SHP77 treated with DMSO at 0.1 percent for 48 hours (cell line): Measurements from ENCODE around the gene MYCN.

Experiments used
- DNase-seq: peaks from one replicate; lab custom pipeline; 2025; lab: John Stamatoyannopoulos, UW

MYCN gene

DNA sequence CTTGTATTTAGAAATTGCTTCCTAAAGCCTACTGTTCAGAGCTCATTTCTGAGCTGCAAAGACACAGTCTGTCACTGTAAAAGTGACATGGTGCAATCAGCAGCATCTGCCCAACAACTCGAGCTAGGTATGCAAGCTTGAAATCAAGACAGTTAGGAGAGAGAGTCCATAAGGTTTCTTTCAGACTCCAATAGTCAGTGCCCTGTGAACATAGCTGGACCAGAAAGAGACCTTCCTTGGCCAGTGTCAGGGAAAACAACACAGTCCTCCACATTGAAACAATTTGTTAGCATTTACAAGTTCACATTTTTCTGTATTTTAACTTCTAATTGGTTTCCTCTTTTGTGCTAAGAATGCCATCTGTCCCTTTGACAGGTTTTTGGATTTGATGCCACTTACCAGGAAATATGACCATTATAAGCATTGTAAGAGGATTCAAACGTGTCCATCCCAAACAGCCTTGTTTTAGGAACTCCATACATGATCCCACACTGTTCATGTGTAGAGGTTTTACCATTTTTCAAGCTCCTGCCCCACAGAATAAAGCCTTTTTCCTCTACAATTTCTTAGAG is 8.9 kb upstream of the MYCN start:
- DNase-seq, result no peak

DNA sequence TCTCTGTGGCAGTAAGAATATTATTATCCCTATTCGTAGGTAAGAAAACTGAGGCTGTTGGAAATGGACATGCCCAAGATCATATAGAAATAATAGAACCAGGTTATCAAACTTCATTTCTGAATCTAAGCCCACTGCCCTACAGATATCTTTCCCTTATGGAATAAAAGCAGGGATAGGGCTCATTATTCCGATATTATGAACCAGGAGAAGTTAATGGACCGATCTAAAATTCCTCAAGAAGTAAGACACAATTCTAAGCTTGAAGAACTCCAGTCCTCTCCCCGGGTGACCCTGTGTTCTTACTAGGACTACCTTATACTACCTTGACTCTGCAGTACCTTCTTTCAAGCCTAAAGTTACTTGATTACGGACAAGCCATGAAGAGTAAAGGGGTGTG is 8.4 kb upstream of the MYCN start:
- DNase-seq, result no peak

DNA sequence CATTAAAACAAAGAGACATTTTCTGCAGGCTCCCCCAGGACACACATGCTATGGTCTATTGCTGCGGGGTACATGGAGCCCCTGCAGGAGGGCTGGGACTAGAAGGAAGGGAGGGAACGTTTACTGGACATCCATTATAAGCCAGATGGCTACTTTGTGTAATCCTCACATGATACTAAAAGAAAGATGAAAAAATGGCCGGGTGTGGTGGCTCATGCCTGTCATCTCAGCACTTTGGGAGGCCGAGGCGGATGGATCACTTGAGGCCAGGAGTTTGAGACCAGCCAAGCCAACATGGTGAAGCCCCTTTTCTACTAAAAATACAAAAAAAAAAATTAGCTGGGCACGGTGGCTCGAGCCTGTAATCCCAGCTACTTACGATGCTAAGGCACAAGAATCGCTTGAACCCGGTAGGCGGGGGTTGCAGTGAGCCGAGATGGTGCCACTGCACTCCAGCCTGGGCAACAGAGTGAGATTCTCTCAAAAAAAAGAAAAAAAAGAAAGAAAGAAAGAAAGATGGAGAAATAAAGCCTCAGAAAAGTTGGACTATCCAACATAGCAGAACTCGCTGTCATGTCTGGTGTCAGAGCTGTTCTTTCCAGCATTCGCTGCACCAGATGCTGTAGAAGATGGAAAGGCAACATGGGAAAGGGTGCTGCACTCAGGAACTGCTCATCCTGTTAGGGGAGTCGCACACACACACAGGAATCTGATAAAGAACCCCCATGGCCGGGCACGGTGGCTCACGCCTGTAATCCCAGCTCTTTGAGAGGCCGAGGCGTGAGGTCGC is 7.8 kb upstream of the MYCN start:
- no peak for DNase-seq

DNA sequence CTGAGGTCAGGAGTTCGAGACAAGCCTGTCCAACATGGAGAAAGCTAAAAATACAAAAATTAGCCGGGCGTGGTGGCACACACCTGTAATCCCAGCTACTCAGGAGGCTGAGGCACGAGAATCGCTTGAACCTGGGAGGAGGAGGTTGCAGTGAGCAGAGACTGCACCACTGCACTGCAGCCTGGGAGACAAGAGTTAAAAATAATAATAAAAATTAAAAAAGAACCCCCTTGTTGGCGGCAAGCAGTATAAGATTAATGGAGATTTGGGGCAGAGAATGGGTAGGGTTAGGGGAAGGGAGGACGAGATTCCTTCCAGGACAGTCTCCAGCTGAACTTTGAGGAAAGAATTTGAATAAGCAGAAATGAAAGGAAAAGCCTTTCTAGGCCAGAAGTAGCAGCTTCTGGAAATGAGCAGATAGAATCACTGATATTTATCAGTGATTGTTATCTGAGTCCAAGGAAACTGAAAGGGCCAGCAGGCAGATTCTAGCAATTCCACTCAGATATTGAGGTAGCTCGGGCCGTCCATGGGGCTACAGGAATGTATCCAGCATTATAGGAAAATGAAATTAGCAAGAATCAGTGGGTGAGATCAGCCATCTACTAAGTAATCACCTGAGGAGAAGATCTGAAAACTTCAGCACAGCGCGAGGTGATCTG is 7.0 kb upstream of the MYCN start:
- DNase-seq, result no peak

DNA sequence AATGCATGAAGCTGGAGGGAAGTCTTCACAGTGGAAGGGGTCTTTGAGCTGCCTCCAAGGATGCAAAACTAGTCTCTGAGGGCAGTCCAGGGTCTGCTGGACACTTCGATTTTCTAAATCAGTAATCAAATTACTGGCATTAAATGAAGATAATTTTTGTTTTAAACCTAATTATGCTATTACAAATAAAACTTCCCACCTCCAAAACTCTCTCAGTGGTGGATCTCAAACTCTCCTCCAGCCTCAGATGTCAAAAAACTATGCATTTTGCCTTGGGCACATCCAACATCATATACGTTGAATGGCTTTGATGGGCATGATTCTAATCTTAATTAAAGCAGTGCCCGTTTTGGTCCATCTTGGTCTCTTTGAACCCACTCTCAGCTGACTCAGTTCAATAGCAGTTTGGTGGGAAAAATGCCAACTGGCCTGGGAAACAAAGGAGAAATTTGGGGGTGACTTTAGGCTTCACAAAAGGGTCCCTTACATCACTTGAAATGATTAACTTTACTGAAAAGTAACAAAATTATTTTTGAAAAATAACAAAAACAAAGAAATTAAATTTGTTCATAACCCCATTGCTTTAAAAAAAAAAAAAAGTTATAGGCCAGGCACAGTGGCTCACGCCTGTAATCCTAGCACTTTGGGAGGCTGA is 5.9 kb upstream of the MYCN start:
- no peak for DNase-seq

DNA sequence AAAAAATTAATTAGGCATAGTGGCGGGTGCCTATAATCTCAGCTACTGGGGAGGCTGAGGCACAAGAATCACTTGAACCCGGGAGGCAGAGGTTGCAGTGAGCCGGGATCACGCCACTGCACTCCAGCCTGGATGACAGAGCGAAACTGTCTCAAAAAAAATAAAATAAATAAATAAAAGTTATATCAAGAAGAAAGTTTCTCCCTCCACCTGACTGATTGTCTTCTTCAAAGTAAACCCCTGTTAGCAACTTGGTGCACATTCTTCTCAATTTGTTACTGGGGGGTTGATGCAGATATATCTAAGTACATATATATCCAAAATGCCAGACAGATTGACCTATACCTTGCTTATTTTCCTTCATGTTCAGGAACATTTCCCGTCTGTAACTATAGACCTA is 5.2 kb upstream of the MYCN start:
- DNase-seq, result no peak

DNA sequence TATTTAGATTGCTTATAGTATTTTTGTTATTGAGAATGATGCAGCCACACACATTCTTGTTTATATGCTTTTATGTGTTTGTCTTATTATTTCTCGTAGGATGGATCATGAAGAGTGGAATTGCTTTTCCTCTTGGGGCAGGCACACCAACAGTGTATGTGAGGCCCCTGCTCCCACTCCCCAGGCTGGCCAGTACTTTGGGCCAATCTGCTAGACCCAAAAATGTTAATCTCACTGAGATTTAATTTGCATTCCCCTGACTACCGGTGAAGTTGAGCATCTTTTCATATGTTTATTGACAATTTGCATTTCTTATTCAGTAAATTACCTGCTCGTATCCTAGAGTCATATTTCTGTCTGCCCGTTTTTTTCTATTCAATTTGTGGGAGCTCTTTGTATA is 4.7 kb upstream of the MYCN start:
- DNase-seq, result no peak

DNA sequence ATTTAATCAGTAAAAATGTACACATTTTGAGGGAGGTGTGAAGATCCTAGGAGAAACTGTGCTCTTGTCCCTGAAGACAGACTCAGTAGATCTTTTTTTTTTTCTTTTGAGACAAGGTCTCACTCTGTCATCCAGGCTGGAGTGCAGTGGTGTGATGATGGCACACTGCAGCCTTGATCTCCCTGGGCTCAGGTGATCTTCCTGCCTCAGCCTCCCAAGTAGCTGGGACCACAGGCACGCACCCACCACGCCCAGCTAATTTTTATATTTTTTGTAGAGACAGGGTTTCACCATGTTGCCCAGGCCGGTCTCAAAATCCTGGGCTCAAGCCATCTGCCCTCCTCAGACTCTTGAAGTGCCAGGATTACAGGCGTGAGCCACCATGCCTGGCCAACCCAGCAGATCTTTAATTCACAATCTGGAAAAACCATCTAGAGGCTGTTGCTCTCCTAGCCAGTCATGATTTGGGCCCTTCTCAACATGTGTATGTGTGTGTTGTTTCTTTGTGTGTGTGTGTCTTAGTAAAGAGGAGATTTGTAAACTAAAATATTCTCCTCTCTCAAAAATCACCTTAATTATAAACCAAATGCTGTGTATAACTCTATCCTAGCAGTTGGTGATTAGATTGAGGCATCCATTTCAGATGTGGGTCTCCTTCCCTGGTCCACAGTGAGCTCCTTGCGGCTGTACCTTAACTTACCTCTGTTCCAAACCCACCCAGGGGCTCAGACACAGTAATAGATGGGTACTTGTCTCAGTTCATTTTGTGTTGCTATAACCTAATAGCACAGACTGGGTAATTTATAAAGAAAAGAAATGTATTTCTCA is 3.9 kb upstream of the MYCN start:
- DNase-seq, result no peak

DNA sequence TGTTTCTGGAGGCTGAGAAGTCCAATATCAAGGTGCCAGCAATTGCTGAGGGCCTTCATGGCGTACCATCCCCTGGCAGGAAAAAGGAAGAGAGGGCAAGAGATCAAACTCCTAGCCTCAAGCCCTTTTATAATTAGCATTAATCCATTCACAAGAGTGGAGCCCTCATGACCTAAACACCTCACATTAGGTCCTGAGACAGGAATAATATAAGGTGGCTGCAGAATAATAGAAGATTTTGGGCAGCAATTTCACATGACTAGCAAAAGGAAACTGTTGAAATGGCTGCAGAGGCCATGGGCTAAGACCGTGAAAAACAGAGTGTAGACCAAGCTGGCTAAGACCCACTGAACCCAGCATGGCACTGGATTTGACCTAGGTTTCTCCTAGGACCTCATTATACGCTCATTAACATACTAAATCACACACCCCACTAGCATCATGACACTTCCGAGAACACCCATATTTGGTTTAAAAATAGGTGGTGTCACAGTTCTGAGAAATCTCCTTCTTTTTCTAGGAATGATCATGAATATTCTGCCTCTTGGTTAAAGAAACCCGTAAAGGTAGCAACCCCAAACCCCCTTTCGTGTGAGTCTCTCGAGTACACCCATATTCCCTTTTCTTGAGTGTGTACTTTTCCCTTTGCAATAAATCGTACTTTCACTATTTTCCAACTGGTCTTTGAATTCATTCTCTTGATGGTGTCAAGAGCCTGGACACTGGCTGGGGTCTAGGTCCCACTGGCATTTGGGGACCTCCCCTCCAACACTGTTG is 3.1 kb upstream of the MYCN start:
- no peak for DNase-seq

DNA sequence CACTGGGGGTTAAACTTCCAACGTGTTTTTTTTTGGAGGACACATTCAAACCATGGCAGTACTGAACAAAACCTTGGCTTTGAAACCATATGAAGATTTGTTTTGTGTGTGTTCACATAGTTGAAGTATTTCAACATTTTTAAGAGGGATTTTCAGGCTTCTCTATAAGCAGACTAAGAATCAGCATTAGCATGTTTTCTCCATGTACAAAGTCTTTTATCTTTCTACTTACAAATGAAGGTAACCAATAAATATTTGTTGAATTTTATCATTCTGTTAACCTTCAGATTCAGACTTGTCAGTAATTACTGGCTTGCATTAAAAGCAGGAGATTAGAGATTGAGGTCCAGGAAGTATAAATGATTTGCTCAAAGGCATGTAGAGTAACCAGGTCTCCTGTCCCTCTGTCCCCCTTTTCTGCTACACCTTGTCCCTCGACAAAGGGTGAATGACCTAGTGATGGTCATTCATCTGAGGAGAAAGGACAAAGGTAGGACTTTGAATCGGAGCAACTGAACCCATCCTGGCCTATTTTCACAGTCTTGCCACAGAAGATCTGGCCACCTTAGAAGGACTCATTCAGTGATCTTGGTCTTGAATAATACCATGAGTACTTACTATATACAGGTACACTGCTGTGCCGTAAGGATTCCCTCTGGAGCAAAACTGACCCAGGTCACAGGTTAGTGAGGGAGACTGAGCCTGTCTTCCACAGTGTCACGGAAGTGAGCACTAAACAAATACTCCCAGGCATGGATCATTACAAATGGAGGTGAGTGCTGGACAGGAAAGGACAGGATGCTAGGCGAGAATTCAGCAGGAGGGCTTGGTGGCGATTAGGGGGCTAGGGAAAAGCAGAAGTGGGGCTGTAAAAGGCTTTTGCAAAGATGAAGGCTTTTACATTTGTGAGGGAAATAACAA is 2.2 kb upstream of the MYCN start:
- DNase-seq, result no peak

DNA sequence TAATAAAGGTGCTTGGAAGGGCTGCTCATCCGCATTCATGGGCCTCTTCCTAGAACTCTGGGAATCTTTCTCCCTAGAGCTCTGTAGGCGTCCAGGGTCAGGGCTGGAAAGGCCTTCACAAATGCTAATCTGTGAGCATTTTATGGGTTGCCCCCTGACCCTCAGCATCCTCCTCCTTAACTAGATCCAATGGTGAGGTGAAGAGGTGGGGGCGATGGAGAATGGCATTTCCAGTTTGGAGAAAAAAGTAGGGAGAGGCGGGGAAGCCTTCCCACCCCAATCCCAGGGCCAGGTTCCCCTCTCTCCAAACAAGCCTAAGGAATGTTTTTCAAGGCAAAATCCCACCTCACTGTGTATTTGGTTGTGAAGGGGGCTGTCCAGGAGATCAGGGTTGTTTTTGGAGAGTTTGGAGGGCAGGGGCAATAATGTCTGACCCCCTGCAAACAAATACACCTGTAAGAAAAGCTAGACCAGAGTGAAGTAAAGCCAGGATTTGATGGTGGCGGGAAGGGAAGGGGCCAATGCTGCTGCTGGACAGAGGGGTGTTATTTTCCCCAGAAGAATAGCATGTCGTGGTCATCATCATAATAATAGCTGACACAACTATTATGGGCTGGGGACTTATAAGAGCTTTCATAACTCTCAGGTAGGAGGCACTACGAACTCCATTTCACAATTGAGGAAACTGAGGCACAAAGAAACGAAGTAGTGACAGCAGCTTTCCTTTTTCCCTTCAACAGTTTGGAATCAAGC is 1.4 kb upstream of the MYCN start:
- DNase-seq, result no peak

DNA sequence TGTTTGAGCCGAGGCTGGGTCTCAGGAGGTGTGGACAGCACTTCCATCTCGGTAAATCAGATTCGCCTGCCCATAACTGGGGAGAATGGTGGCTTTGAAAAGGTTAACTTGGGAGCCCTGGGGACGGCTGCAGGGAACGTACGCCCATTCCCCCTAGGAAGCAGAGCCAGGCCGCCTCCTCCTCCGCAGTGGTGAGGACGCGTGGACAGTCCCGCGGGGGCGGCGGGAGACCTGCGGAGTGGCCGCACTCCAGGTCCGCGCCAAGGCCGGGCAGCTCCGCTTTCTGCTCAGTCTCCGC is 845 bp upstream of the MYCN start:
- DNase-seq, result no peak

DNA sequence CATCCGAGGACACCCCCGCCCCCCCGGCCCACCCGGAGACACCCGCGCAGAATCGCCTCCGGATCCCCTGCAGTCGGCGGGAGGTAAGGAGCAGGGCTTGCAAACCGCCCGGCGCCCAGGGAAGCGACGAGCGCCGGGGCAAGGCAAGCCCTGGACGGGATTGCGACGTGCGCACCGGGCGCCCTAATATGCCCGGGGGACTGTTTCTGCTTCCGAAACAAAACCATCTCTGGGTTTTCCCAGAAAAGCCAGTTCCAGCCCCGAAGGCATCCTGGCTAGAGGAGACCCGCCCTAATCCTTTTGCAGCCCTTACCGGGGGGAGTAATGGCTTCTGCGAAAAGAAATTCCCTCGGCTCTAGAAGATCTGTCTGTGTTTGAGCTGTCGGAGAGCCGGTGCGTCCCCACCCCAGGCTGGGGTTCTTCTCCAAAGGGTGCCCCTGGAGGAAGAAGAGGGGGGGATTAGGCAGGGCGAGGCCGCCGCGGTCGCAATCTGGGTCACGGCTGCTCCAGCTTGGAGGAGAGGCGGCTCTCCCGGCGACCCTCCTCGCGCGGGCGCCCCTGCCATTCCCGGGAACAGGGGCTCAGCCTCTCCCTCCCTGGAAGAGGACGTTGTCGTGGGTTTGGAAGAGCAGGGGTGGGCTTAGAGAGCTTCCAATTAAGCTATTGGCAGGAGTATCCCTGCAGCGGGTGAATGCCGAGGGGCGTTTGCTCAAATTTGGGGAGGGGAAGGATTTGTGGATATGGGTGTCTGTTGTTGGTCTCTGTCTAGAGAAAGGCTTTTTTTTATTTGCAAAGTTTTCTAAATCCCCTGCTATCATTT is 521 bp downstream of the MYCN start:
- no peak for DNase-seq

DNA sequence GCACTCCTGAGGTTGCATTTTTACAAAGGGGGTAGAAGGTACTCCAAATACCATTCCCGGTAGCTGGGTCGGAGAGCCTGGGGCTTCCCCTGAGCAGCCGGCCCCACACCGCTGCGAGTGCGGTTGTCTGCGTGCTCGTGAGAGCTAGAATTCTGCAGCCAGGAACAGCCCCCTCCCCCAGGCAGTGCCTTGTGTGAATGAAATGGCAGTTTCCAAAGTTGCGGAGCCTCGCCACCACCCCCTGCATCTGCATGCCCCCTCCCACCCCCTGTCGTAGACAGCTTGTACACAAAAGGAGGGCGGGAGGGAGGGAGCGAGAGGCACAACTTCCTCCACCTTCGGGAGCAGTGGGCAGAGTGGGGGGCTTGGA is 1.1 kb downstream of the MYCN start:
- DNase-seq, result no peak

DNA sequence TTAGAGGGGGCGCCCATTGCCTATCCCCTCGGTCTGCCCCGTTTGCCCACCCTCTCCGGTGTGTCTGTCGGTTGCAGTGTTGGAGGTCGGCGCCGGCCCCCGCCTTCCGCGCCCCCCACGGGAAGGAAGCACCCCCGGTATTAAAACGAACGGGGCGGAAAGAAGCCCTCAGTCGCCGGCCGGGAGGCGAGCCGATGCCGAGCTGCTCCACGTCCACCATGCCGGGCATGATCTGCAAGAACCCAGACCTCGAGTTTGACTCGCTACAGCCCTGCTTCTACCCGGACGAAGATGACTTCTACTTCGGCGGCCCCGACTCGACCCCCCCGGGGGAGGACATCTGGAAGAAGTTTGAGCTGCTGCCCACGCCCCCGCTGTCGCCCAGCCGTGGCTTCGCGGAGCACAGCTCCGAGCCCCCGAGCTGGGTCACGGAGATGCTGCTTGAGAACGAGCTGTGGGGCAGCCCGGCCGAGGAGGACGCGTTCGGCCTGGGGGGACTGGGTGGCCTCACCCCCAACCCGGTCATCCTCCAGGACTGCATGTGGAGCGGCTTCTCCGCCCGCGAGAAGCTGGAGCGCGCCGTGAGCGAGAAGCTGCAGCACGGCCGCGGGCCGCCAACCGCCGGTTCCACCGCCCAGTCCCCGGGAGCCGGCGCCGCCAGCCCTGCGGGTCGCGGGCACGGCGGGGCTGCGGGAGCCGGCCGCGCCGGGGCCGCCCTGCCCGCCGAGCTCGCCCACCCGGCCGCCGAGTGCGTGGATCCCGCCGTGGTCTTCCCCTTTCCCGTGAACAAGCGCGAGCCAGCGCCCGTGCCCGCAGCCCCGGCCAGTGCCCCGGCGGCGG is 1.7 kb downstream of the MYCN start:
- no peak for DNase-seq

DNA sequence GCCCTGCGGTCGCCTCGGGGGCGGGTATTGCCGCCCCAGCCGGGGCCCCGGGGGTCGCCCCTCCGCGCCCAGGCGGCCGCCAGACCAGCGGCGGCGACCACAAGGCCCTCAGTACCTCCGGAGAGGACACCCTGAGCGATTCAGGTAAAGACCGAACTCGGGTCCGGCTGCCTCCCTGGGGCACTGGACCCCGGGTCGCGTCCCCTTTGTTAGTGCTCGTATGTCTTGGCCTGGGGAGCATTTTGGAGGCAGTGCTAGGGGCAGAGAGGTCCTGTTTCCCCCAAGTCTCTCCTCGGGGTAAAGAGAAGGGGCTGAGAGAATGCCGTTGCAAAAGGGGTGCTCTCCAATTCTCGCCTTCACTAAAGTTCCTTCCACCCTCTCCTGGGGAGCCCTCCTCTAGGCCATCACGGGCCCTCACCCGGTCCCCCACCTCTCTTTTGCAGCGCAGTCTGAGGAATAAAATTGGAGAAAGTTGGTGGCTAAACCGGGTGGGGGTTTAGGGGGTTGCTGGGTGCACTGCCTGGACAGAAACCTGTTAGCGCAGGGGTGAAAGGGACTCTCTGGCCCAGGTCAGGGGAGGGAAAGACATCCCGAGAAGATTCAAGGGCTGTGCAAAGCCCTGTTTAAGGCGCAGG is 2.5 kb downstream of the MYCN start:
- no peak for DNase-seq
